ENCODE measurements around the gene BDKRB2. TPM values are rescaled to one million over a fixed set of nuclear protein-coding genes. Genes with fewer than 3 reads are reported as not detected.

Gene BDKRB2
- total and polyA plus RNA-seq, 9 donors: 0.40 to 3.3 (median 1.9) TPM

GRCh38 chr14:96167224-96168148 lies 37.2 kb upstream of the BDKRB2 start:
- Histone ChIP-seq H3K9me3 (no peaks in the 10 kb centered on the region), H3K27me3 (no peaks in the 10 kb centered on the region), H3K4me3 (no peak overlapping the region), H3K36me3 (no peaks in the 10 kb centered on the region), H3K27ac (no peak overlapping the region), H3K4me1 (ENCODE audit: insufficient read depth) (no peaks in the 10 kb centered on the region)
- 71 to 75% (median 74%) methylated on average over 8 of the region's 8 CpGs for WGBS, 3 donors
- no peak for DNase-seq
- TF ChIP-seq POLR2A (IDR thresholded peaks at IDR 0.05) (no peak), CTCF (IDR thresholded peaks at IDR 0.05) (no peak), EP300 (IDR thresholded peaks at IDR 0.05) (no peak)
- intact Hi-C loops (cut with DNase I): no loop called here

GRCh38 chr14:96168581-96168980 lies 36.1 kb upstream of the BDKRB2 start:
- no peaks in the 10 kb centered on the region for H3K4me1 ChIP-seq (ENCODE audit: insufficient read depth)
- intact Hi-C loops (cut with DNase I): no loop called here
- H3K9me3 ChIP-seq: no peaks in the 10 kb centered on the region
- no peak overlapping the region for H3K27ac ChIP-seq
- WGBS, 3 donors: 88 to 89% (median 88%) methylated on average over 4 of the region's 4 CpGs
- no peaks in the 10 kb centered on the region for H3K27me3 ChIP-seq
- DNase-seq: no peak
- no peak for TF ChIP-seq EP300 (IDR thresholded peaks at IDR 0.05)
- TF ChIP-seq CTCF (IDR thresholded peaks at IDR 0.05): no peak
- no peak for TF ChIP-seq POLR2A (IDR thresholded peaks at IDR 0.05)
- no peaks in the 10 kb centered on the region for H3K36me3 ChIP-seq
- H3K4me3 ChIP-seq: no peak overlapping the region

- H3K4me1 ChIP-seq (ENCODE audit: insufficient read depth): no peaks in the 10 kb centered on the region
- no peak for TF ChIP-seq CTCF (IDR thresholded peaks at IDR 0.05)
- no peak for TF ChIP-seq POLR2A (IDR thresholded peaks at IDR 0.05)
- TF ChIP-seq EP300 (IDR thresholded peaks at IDR 0.05): no peak
- H3K27me3 ChIP-seq: no peaks in the 10 kb centered on the region
- H3K9me3 ChIP-seq: no peaks in the 10 kb centered on the region
- peak in 2 of 5 donors; percentile 3 to 14 for DNase-seq
- WGBS, 3 donors: 56 to 67% (median 62%) methylated on average over 14 of the region's 14 CpGs
- no peak overlapping the region for H3K4me3 ChIP-seq
- H3K27ac ChIP-seq: no peak overlapping the region
- no peaks in the 10 kb centered on the region for H3K36me3 ChIP-seq
- intact Hi-C loops (cut with DNase I): no loop called here
Observed at GRCh38 chr14:96170961-96171592, 33.6 kb upstream of the BDKRB2 start.

GRCh38 chr14:96173636-96174475 lies 30.8 kb upstream of the BDKRB2 start:
- no peaks in the 10 kb centered on the region for H3K4me1 ChIP-seq (ENCODE audit: insufficient read depth)
- H3K27ac ChIP-seq: no peak overlapping the region
- H3K36me3 ChIP-seq: no peaks in the 10 kb centered on the region
- intact Hi-C loops (cut with DNase I): no loop called here
- H3K27me3 ChIP-seq: no peaks in the 10 kb centered on the region
- DNase-seq: no peak
- H3K9me3 ChIP-seq: no peaks in the 10 kb centered on the region
- H3K4me3 ChIP-seq: no peak overlapping the region
- WGBS, 3 donors: 90 to 92% (median 90%) methylated on average over 21 of the region's 21 CpGs
- TF ChIP-seq EP300 (IDR thresholded peaks at IDR 0.05): no peak
- TF ChIP-seq POLR2A (IDR thresholded peaks at IDR 0.05): no peak
- TF ChIP-seq CTCF (IDR thresholded peaks at IDR 0.05): no peak

All from ovary (tissue), 9 donors.